Measurements from ENCODE around the gene SLC19A1.

Gene SLC19A1

DNA sequence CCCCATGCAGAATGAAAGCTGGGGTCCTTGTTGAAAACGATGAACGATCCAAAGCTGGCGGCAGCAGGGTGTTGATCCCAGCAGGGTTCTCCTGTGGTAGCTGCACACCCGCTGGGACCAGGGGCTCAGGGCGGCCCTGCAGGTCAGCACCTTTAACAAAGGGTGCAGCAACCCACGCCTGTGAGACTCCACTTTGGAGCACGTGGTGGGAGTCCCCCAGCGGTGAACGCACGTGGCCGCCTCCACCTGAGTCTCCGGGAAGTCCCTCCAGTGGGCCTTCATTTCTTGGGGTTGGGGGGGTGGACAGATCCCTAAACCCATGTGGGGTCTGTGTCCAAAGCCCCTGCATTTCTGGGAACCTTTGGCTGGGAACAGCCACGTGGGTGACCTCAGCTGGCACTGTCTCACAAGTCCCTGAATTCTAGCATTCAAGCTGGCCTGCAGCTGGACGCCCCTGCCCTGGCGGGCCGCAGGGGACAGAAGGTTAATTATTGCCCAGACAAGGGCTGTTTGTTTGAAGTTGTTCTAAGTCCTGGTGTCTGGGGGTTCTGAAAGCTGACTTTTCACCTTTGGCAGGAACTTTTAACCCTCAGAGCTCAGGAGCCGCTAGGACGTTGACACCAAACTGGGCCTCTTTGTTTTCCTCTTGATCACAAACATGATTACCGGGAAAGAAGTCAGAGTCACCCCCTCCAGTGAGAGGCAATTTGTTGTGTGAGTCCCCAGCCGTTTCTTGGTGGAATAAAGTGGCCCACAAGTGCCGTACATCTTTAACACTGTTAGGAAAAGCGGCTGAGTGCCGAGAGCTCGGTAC, 72.8 kb downstream of the SLC19A1 start:
- no peak for DNase-seq (ENCODE audit: low read depth in 1 of 2, low spot score in 1 of 2)

DNA sequence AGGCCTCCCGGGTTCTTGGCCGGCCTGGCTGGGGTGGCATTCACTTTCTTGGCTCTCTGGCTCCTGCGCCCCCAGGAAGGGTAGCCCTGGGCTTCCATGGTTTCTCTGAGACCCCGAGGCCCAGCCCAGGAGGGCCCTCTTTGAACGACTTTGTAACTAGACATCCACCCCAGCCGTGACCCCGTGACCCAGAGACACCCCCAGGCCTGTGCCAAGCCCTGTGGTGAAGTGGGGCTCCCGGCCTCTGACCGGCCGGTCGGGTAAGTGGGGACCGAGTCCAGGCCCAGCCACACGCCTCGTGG, 73.3 kb downstream of the SLC19A1 start:
- no peak for DNase-seq (ENCODE audit: low read depth in 1 of 2, low spot score in 1 of 2)

DNA sequence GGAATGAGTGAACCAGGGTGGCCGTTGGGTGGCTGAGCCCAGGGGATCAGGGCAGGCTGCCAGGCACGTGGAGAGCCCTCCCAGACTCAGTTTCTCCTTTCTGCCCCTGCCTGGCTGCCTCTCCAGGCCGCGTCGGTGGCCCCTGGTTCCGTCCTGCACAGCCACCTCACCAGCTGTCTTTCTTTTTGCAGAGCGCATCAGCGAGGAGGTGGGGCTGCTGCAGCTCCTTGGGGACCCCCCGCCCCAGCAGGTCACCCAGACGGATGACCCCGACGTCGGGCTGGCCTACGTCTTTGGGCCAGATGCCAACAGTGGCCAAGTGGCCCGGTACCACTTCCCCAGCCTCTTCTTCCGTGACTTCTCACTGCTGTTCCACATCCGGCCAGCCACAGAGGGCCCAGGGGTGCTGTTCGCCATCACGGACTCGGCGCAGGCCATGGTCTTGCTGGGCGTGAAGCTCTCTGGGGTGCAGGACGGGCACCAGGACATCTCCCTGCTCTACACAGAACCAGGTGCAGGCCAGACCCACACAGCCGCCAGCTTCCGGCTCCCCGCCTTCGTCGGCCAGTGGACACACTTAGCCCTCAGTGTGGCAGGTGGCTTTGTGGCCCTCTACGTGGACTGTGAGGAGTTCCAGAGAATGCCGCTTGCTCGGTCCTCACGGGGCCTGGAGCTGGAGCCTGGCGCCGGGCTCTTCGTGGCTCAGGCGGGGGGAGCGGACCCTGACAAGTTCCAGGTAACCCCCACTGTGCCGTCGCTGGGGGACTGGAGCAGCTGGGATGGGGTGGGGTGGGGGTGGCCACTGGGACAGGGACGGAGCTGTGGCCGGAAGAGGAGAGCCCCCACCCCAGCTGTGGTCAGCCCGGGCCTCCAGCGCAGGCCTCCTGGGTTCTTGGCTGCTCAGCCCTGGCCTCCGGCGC, 73.9 kb downstream of the SLC19A1 start:
- DNase-seq (ENCODE audit: low read depth in 1 of 2, low spot score in 1 of 2): no peak

- no peak for DNase-seq (ENCODE audit: low read depth in 1 of 2, low spot score in 1 of 2)
Measured at GRCh38 chr21:45467221-45467779, 74.9 kb downstream of the SLC19A1 start.

GRCh38 chr21:45466330-45467220, 75.7 kb downstream of the SLC19A1 start:
- DNase-seq (ENCODE audit: low read depth in 1 of 2, low spot score in 1 of 2): no peak

DNA sequence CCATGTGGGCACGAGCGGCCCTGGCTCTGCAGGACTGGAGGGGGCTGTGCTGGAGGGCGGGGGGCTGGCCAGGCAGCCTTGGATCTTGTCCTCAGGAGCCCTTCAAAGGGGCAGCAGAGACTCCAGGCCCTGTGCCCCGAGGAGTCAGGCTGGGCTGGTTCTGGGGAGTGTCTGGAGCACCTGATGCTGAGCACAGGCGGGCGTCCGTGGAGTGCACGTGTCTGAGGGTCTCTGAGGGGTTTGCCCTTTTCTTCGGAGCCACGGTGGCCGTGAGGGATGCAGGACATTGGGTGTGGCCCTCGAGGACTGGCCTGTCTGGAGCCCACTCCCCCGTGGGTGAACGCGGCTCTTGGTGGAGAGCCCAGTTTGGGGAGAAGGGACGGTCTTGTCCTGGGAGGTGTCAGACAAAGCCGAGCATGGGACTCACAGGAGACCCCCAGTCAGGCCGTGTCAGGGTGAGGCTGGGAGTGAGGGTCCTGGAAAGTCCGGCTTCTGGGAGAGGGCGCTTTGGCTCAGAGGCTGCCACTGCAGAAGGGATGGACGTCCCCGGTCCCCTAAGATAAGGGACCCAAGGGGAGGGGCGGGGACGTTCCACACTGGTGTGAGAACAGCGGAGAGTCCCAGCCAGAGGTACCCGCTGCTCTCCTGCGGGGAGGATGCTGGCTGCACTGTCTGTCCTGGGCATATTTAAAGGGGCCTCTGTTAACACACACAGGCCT, 76.5 kb downstream of the SLC19A1 start:
- DNase-seq (ENCODE audit: low read depth in 1 of 2, low spot score in 1 of 2): no peak

DNA sequence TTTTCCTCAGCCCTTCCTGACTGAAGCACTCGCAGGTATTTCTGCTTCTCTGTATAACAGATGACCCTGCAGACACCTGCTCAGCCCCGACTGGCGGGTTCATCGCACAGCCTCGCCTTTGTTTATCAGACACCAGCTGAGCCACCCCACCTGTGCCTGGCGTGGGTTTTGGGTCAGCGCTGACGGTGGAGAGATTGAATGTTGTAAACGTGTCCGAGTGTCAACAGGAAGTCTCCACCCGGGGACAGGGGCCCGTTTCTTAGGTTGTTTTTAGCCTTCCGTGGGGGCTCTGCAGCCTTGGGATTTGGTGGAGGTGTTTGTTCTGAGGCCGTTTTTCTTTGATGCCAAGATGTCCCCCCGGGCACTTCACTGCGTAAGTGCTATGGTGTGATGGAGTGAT, 77.1 kb downstream of the SLC19A1 start:
- DNase-seq (ENCODE audit: low read depth in 1 of 2, low spot score in 1 of 2): no peak

DNA sequence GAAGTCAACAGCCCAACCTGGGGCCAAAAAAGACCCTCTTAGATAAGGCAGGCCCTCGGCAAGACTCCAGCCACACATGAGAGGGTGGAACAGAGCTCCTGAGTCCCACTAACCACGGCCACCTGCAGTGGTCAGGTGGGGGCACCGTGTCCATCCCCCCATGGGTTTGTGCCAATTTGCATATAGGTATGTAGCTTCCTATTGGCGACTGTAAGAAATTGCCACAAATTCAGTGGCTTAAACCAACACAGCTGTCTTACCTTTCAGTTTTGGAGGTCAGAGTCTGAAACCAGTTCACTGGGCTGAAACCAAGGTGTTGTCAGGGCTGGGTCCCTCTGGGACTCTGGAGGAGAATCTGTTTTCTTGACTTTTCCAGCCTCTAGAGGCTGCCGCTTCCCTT, 77.9 kb downstream of the SLC19A1 start:
- DNase-seq (ENCODE audit: low read depth in 1 of 2, low spot score in 1 of 2): no peak

- DNase-seq (ENCODE audit: low read depth in 1 of 2, low spot score in 1 of 2): no peak
Measured at GRCh38 chr21:45463871-45464270, 78.4 kb downstream of the SLC19A1 start.

GRCh38 chr21:45461806-45462341, 80.4 kb downstream of the SLC19A1 start:
- no peak for DNase-seq (ENCODE audit: low read depth in 1 of 2, low spot score in 1 of 2)

GRCh38 chr21:45461369-45461750, 80.9 kb downstream of the SLC19A1 start:
- DNase-seq (ENCODE audit: low read depth in 1 of 2, low spot score in 1 of 2): no peak

- DNase-seq (ENCODE audit: low read depth in 1 of 2, low spot score in 1 of 2): no peak
Measured at GRCh38 chr21:45460611-45461368, 81.5 kb downstream of the SLC19A1 start.

GRCh38 chr21:45460011-45460565, 82.2 kb downstream of the SLC19A1 start:
- no peak for DNase-seq (ENCODE audit: low read depth in 1 of 2, low spot score in 1 of 2)

DNA sequence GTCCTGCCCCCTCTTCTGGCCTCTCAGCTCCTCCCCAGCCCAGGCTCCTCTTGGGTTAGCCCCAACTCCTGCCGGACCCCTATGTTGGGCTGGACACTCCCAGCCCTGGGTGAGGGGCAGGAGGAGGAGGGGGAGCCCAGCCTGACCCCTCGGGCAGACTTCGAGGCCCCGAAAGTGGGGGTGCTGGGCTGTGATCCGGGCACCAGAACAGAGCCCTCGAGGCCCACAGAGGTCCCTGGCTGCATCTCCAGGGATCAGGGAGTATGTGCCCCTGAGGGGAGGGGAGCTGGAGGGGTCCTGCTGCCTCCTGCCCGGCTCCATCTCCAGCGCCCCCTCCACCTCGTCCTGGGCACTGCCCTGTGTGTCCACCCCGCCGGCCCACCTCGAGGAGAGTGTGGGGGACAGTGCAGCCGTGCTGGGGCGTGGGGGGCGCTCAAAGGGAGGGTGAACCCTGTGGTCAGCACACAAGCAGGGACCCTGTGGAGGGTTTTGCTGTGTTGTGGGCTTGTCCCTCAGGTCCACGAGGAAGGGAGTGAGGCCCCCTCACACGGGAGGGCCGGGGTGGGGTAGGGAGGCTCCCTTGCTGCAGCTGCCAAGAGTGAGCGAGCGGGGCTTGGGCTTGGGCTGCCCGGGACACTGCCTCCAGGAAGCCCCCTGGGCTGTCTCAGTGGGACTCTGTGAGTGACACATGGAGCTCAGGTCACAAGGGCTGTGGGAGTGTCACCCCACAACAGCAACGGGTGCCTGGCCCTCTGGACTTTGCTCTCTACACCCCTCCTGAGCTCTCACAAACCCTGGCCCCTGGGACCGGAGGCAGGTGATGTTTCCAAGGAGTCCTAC, 82.8 kb downstream of the SLC19A1 start:
- no peak for DNase-seq (ENCODE audit: low read depth in 1 of 2, low spot score in 1 of 2)

DNA sequence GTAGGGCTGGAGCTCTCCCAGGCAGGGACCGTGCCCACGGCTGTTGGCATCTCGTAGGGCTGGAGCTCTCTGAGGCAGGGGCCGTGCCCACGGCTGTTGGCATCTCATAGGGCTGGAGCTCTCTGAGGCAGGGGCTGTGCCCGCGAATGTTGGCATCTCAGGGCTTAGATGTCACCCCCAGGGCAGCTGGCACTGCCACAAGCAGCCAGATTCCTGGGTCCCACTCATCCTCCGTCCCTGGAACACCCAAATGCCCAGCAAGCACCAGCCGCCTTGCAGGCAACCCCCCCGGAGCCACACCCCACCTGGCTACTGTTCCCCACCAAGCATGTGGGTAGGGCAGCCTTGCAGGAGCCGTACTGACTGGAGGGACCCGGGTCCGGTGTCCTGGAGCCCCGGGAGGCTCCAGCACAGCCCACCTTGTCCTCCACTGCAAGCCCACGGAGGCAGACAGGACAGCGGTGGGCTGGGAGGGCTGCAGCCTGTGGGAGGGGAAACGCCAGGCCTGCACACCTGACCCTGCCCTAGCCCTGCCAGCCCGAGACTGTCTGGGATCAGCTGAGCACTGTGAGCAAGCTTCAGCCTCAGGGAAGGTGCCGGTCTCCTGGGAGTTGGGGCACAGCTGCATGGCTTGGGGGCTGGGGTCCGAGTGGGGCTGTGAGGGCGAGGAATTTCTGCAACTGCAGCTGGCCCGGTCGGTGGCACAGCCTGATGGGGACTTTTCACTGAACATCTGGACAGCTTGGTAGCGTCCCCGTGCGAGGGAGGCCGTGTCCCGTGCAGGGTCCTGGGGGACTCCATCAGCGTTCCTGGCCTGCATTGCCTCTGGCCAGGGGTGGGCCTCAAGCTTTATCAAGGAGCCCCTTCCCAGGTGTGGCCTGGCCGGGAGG, 83.7 kb downstream of the SLC19A1 start:
- DNase-seq (ENCODE audit: low read depth in 1 of 2, low spot score in 1 of 2): no peak

DNA sequence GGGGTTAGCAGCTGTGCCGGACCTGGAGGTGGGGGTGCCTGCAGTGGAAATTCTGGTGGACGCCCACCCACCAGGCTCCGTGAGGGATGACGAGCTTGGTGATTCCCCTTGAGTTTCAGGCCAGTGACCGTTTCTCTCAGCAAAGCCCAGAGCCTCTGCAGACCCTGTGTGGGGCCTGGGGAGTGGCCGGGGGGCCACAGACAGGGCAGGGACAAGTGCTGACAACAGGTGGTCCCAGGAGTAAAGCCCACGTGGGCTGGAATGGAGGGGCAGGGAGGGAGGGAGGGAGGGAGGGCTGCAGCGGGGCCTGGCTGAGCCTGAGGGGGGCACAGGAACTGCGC, 84.4 kb downstream of the SLC19A1 start:
- DNase-seq (ENCODE audit: low read depth in 1 of 2, low spot score in 1 of 2): no peak

- no peak for DNase-seq (ENCODE audit: low read depth in 1 of 2, low spot score in 1 of 2)
Measured at GRCh38 chr21:45457161-45457831, 84.9 kb downstream of the SLC19A1 start.

Data from activated CD4-positive, alpha-beta T cell treated with anti-CD3 and anti-CD28 coated beads, Interleukin-2, amount 50 U/mL, for 24 hours (primary cell).